Forelimb muscle (tissue), 1 donor: ENCODE measurements around the gene LMNTD1. TPM values are rescaled to one million over a fixed set of nuclear protein-coding genes. Genes with fewer than 3 reads are reported as not detected.
"Not testable (repeated sequence)": the region's sequence is repeated elsewhere in the genome, so short reads cannot be mapped to it uniquely, and the experiment has no call there.

Source experiments
- DNase-seq: peaks from one replicate; pipeline ENCODE4 v3.0.0-alpha.2; 2013; ENCODE audit warnings: low read depth
- polyA plus RNA-seq: library from polyadenylated mRNA; unstranded; fragments of 120-200 nt; gene quantifications from one replicate; pipeline ENCODE4 v1.2.1, GENCODE V29; 2013; ENCODE audit not compliant: insufficient read length

Gene LMNTD1
- polyA plus RNA-seq, 1 donor = 0.16 TPM

GRCh38 chr12:25433024-25433423 is 120.1 kb downstream of the LMNTD1 start:
- DNase-seq = no peak

- DNase-seq = no peak
Observed at GRCh38 chr12:25427337-25428249, 125.5 kb downstream of the LMNTD1 start.

GRCh38 chr12:25426821-25427220 is 126.3 kb downstream of the LMNTD1 start:
- not testable (repeated sequence) for DNase-seq
